Measurements from ENCODE around the gene ANO1.

ANO1 gene

GRCh38 chr11:70138403-70138802 lies 60.3 kb downstream of the ANO1 start:
- peaks cover 18% of the 10 kb centered on the region for H3K4me1 ChIP-seq (ENCODE audit: insufficient read depth, low read length)
- no peak overlapping the region for H3K4me3 ChIP-seq (ENCODE audit: low read length)
- no peak overlapping the region for H2AFZ ChIP-seq (ENCODE audit: low read depth, low read length)
- no peaks in the 10 kb centered on the region for H3K36me3 ChIP-seq (ENCODE audit: insufficient read depth, low read length)
- peaks cover 35% of the 10 kb centered on the region for H3K27me3 ChIP-seq (ENCODE audit: insufficient read depth, low read length)
- no peaks in the 10 kb centered on the region for H3K9me3 ChIP-seq (ENCODE audit: low read length)

- peaks cover 31% of the 10 kb centered on the region for H3K27me3 ChIP-seq (ENCODE audit: insufficient read depth, low read length)
- no peak overlapping the region for H3K4me3 ChIP-seq (ENCODE audit: low read length)
- H2AFZ ChIP-seq (ENCODE audit: low read depth, low read length): no peak overlapping the region
- H3K9me3 ChIP-seq (ENCODE audit: low read length): no peaks in the 10 kb centered on the region
- peaks cover 18% of the 10 kb centered on the region for H3K4me1 ChIP-seq (ENCODE audit: insufficient read depth, low read length)
- no peaks in the 10 kb centered on the region for H3K36me3 ChIP-seq (ENCODE audit: insufficient read depth, low read length)
Measured at GRCh38 chr11:70139785-70140410, 61.8 kb downstream of the ANO1 start.

GRCh38 chr11:70140711-70141485 lies 62.8 kb downstream of the ANO1 start:
- H3K4me3 ChIP-seq (ENCODE audit: low read length): no peak overlapping the region
- H3K27me3 ChIP-seq (ENCODE audit: insufficient read depth, low read length): peaks cover 31% of the 10 kb centered on the region

GRCh38 chr11:70141486-70142220 lies 63.5 kb downstream of the ANO1 start:
- Histone ChIP-seq H2AFZ (ENCODE audit: low read depth, low read length) (no peak overlapping the region), H3K4me1 (ENCODE audit: insufficient read depth, low read length) (peaks cover 18% of the 10 kb centered on the region), H3K4me3 (ENCODE audit: low read length) (no peak overlapping the region), H3K27me3 (ENCODE audit: insufficient read depth, low read length) (peaks cover 33% of the 10 kb centered on the region), H3K36me3 (ENCODE audit: insufficient read depth, low read length) (no peaks in the 10 kb centered on the region), H3K9me3 (ENCODE audit: low read length) (no peaks in the 10 kb centered on the region)

More at GRCh38 chr11:70140711-70141485, 62.8 kb downstream of the ANO1 start:
- no peak overlapping the region for H2AFZ ChIP-seq (ENCODE audit: low read depth, low read length)
- peaks cover 18% of the 10 kb centered on the region for H3K4me1 ChIP-seq (ENCODE audit: insufficient read depth, low read length)
- no peaks in the 10 kb centered on the region for H3K9me3 ChIP-seq (ENCODE audit: low read length)
- no peaks in the 10 kb centered on the region for H3K36me3 ChIP-seq (ENCODE audit: insufficient read depth, low read length)

GRCh38 chr11:70142221-70142875 lies 64.2 kb downstream of the ANO1 start:
- no peak overlapping the region for H3K4me3 ChIP-seq (ENCODE audit: low read length)
- H3K36me3 ChIP-seq (ENCODE audit: insufficient read depth, low read length): no peaks in the 10 kb centered on the region
- peaks cover 18% of the 10 kb centered on the region for H3K4me1 ChIP-seq (ENCODE audit: insufficient read depth, low read length)
- no peaks in the 10 kb centered on the region for H3K9me3 ChIP-seq (ENCODE audit: low read length)
- H2AFZ ChIP-seq (ENCODE audit: low read depth, low read length): no peak overlapping the region
- peaks cover 37% of the 10 kb centered on the region for H3K27me3 ChIP-seq (ENCODE audit: insufficient read depth, low read length)

GRCh38 chr11:70144262-70144661 lies 66.1 kb downstream of the ANO1 start:
- peaks cover 36% of the 10 kb centered on the region for H3K27me3 ChIP-seq (ENCODE audit: insufficient read depth, low read length)
- no peak overlapping the region for H3K4me3 ChIP-seq (ENCODE audit: low read length)
- no peaks in the 10 kb centered on the region for H3K36me3 ChIP-seq (ENCODE audit: insufficient read depth, low read length)
- H3K4me1 ChIP-seq (ENCODE audit: insufficient read depth, low read length): peaks cover 18% of the 10 kb centered on the region
- H3K9me3 ChIP-seq (ENCODE audit: low read length): no peaks in the 10 kb centered on the region
- no peak overlapping the region for H2AFZ ChIP-seq (ENCODE audit: low read depth, low read length)

- H3K36me3 ChIP-seq (ENCODE audit: insufficient read depth, low read length): no peaks in the 10 kb centered on the region
- no peak overlapping the region for H3K4me3 ChIP-seq (ENCODE audit: low read length)
- no peaks in the 10 kb centered on the region for H3K9me3 ChIP-seq (ENCODE audit: low read length)
- peaks cover 36% of the 10 kb centered on the region for H3K27me3 ChIP-seq (ENCODE audit: insufficient read depth, low read length)
- H2AFZ ChIP-seq (ENCODE audit: low read depth, low read length): no peak overlapping the region
- H3K4me1 ChIP-seq (ENCODE audit: insufficient read depth, low read length): peaks cover 18% of the 10 kb centered on the region
Measured at GRCh38 chr11:70145071-70145470, 67.0 kb downstream of the ANO1 start.

- H3K4me1 ChIP-seq (ENCODE audit: insufficient read depth, low read length): peaks cover 19% of the 10 kb centered on the region
- H3K4me3 ChIP-seq (ENCODE audit: low read length): no peak overlapping the region
- no peaks in the 10 kb centered on the region for H3K9me3 ChIP-seq (ENCODE audit: low read length)
- H2AFZ ChIP-seq (ENCODE audit: low read depth, low read length): no peak overlapping the region
- peaks cover 36% of the 10 kb centered on the region for H3K27me3 ChIP-seq (ENCODE audit: insufficient read depth, low read length)
- H3K36me3 ChIP-seq (ENCODE audit: insufficient read depth, low read length): no peaks in the 10 kb centered on the region
Measured at GRCh38 chr11:70145841-70146240, 67.7 kb downstream of the ANO1 start.

- Histone ChIP-seq H3K27me3 (ENCODE audit: insufficient read depth, low read length) (peaks cover 33% of the 10 kb centered on the region), H3K9me3 (ENCODE audit: low read length) (no peaks in the 10 kb centered on the region), H3K4me3 (ENCODE audit: low read length) (no peak overlapping the region)
Measured at GRCh38 chr11:70146299-70146698, 68.2 kb downstream of the ANO1 start.

GRCh38 chr11:70146895-70147520 lies 68.9 kb downstream of the ANO1 start:
- Histone ChIP-seq H2AFZ (ENCODE audit: low read depth, low read length) (no peak overlapping the region), H3K36me3 (ENCODE audit: insufficient read depth, low read length) (no peaks in the 10 kb centered on the region), H3K9me3 (ENCODE audit: low read length) (no peaks in the 10 kb centered on the region), H3K4me1 (ENCODE audit: insufficient read depth, low read length) (peaks cover 11% of the 10 kb centered on the region), H3K4me3 (ENCODE audit: low read length) (no peak overlapping the region), H3K27me3 (ENCODE audit: insufficient read depth, low read length) (peaks cover 33% of the 10 kb centered on the region)

More at GRCh38 chr11:70146299-70146698, 68.2 kb downstream of the ANO1 start:
- Histone ChIP-seq H3K4me1 (ENCODE audit: insufficient read depth, low read length) (peaks cover 18% of the 10 kb centered on the region), H3K36me3 (ENCODE audit: insufficient read depth, low read length) (no peaks in the 10 kb centered on the region), H2AFZ (ENCODE audit: low read depth, low read length) (no peak overlapping the region)

- H3K9me3 ChIP-seq (ENCODE audit: low read length): no peaks in the 10 kb centered on the region
- no peaks in the 10 kb centered on the region for H3K36me3 ChIP-seq (ENCODE audit: insufficient read depth, low read length)
- H2AFZ ChIP-seq (ENCODE audit: low read depth, low read length): no peak overlapping the region
- H3K4me3 ChIP-seq (ENCODE audit: low read length): no peak overlapping the region
- H3K27me3 ChIP-seq (ENCODE audit: insufficient read depth, low read length): peaks cover 31% of the 10 kb centered on the region
- H3K4me1 ChIP-seq (ENCODE audit: insufficient read depth, low read length): peaks cover 4% of the 10 kb centered on the region
Measured at GRCh38 chr11:70147668-70148067, 69.6 kb downstream of the ANO1 start.

GRCh38 chr11:70151671-70152070 lies 73.6 kb downstream of the ANO1 start:
- H3K36me3 ChIP-seq (ENCODE audit: insufficient read depth, low read length): no peaks in the 10 kb centered on the region
- H3K4me3 ChIP-seq (ENCODE audit: low read length): no peak overlapping the region
- H3K4me1 ChIP-seq (ENCODE audit: insufficient read depth, low read length): peaks cover 4% of the 10 kb centered on the region
- no peaks in the 10 kb centered on the region for H3K9me3 ChIP-seq (ENCODE audit: low read length)
- no peak overlapping the region for H2AFZ ChIP-seq (ENCODE audit: low read depth, low read length)
- peaks cover 11% of the 10 kb centered on the region for H3K27me3 ChIP-seq (ENCODE audit: insufficient read depth, low read length)
